M059J (cell line): Measurements from ENCODE around the gene RND3. TPM values are rescaled to one million over a fixed set of nuclear protein-coding genes. Genes with fewer than 3 reads are reported as not detected.

Experiments
- DNase-seq: peaks from one replicate; pipeline ENCODE4 v3.0.0-alpha.2; 2012; ENCODE audit warnings: low read depth
- total RNA-seq: library from RNA; depleted of rRNA; stranded (reverse); fragments of >200 nt; shearing (Covaris generic); gene quantifications from 2 replicates; pipeline ENCODE4 v1.2.3, GENCODE V29; 2014

Gene RND3
- total RNA-seq, 1 experiment from 2014 or later, result 187 TPM

- no peak for DNase-seq
Measured at GRCh38 chr2:150441784-150442183, 45.7 kb downstream of the RND3 start.

GRCh38 chr2:150441226-150441625 is 46.2 kb downstream of the RND3 start:
- DNase-seq, result no peak

GRCh38 chr2:150438654-150439053 is 48.8 kb downstream of the RND3 start:
- DNase-seq, result peak; percentile 18

- DNase-seq, result no peak
Measured at GRCh38 chr2:150438041-150438440, 49.4 kb downstream of the RND3 start.

GRCh38 chr2:150432312-150432625 is 55.2 kb downstream of the RND3 start:
- no peak for DNase-seq

- no peak for DNase-seq
Measured at GRCh38 chr2:150431561-150432311, 55.7 kb downstream of the RND3 start.

- no peak for DNase-seq
Measured at GRCh38 chr2:150429384-150429961, 58.0 kb downstream of the RND3 start.

- DNase-seq, result no peak
Measured at GRCh38 chr2:150428641-150429040, 58.8 kb downstream of the RND3 start.

- no peak for DNase-seq
Measured at GRCh38 chr2:150427298-150427697, 60.2 kb downstream of the RND3 start.

GRCh38 chr2:150426724-150427123 is 60.7 kb downstream of the RND3 start:
- DNase-seq, result no peak

GRCh38 chr2:150426315-150426714 is 61.2 kb downstream of the RND3 start:
- peak; percentile 29 for DNase-seq

- DNase-seq, result peak; percentile 77
Measured at GRCh38 chr2:150425121-150425955, 62.1 kb downstream of the RND3 start.

- no peak for DNase-seq
Measured at GRCh38 chr2:150424406-150424805, 63.1 kb downstream of the RND3 start.

- no peak for DNase-seq
Measured at GRCh38 chr2:150421126-150421651, 66.3 kb downstream of the RND3 start.

- no peak for DNase-seq
Measured at GRCh38 chr2:150418916-150419315, 68.6 kb downstream of the RND3 start.
